Thoracic aorta (tissue), 2 donors: ENCODE measurements around the gene KLF8. TPM values are rescaled to one million over a fixed set of nuclear protein-coding genes. Genes with fewer than 3 reads are reported as not detected.

ENCODE experiments used
- ATAC-seq: fragments of 150-250 bp; one replicate; pipeline ENCODE4 v1.8.0; 2017; ENCODE audit warnings: low read depth; ENCODE audit not compliant: insufficient number of reproducible peaks, low FRiP score
- DNase-seq: peaks from one replicate; pipeline ENCODE4 v3.0.0-alpha.2; 2020; ENCODE audit warnings: low spot score
- H3K27ac ChIP-seq, 2 donors: fragments of 200-600 bp; sonication (generic); 1 replicate in 1 of 2; 2 replicates in 1 of 2; pipeline ENCODE4 v1.5.1; 2016; ENCODE audit warnings: mild to moderate bottlenecking in 2 of 2, moderate library complexity in 2 of 2
- H3K27me3 ChIP-seq: fragments of 200-600 bp; sonication (generic); replicated peaks from 2 replicates; pipeline ENCODE4 v1.6.0; 2016; ENCODE audit warnings: mild to moderate bottlenecking; ENCODE audit not compliant: insufficient read depth
- H3K36me3 ChIP-seq: fragments of 200-600 bp; sonication (generic); one replicate; pipeline ENCODE4 v1.5.1; 2016
- H3K4me1 ChIP-seq, 2 donors: fragments of 200-600 bp; sonication (generic); 1 replicate in 1 of 2; 2 replicates in 1 of 2; pipeline versions ENCODE4 v1.5.1 to v1.6.0; 2016; ENCODE audit warnings: low read depth in 2 of 2, mild to moderate bottlenecking in 1 of 2; ENCODE audit not compliant: control insufficient read depth in 1 of 2
- H3K4me3 ChIP-seq: fragments of 200-600 bp; sonication (generic); 2 replicates; pipeline ENCODE4 v1.5.1; 2016; ENCODE audit warnings: mild to moderate bottlenecking
- H3K9me3 ChIP-seq: fragments of 200-600 bp; sonication (generic); 2 replicates; pipeline ENCODE4 v1.5.1; 2016
- total RNA-seq, 2 donors: library from RNA; depleted of rRNA; stranded (reverse); fragments of >200 nt; gene quantifications; one replicate each; pipeline versions ENCODE4 v1.1.0 to v1.2.3, GENCODE V29; 2016
- TF ChIP-seq, protein P1 (sequence below): fragments of 200-600 bp; sonication (generic); IDR thresholded peaks from one replicate; pipeline ENCODE4 v1.5.1; 2019; ENCODE audit warnings: antibody characterized with exemption

The KLF8 gene
- total RNA-seq, 2 donors from 2014 or later, result 16.4 to 17.2 TPM

GRCh38 chrX:56314334-56314733 lies 82.2 kb downstream of the KLF8 start:
- no peaks in the 10 kb centered on the region for H3K4me1 ChIP-seq
- no peaks in the 10 kb centered on the region for H3K36me3 ChIP-seq
- H3K4me3 ChIP-seq, result no peak overlapping the region
- H3K27ac ChIP-seq, result no peak overlapping the region
- H3K27me3 ChIP-seq, result no peaks in the 10 kb centered on the region
- ATAC-seq (no peak), DNase-seq (no peak)
- H3K9me3 ChIP-seq, result no peaks in the 10 kb centered on the region
- TF ChIP-seq, protein P1, sequence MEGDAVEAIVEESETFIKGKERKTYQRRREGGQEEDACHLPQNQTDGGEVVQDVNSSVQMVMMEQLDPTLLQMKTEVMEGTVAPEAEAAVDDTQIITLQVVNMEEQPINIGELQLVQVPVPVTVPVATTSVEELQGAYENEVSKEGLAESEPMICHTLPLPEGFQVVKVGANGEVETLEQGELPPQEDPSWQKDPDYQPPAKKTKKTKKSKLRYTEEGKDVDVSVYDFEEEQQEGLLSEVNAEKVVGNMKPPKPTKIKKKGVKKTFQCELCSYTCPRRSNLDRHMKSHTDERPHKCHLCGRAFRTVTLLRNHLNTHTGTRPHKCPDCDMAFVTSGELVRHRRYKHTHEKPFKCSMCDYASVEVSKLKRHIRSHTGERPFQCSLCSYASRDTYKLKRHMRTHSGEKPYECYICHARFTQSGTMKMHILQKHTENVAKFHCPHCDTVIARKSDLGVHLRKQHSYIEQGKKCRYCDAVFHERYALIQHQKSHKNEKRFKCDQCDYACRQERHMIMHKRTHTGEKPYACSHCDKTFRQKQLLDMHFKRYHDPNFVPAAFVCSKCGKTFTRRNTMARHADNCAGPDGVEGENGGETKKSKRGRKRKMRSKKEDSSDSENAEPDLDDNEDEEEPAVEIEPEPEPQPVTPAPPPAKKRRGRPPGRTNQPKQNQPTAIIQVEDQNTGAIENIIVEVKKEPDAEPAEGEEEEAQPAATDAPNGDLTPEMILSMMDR, result no peak

DNA sequence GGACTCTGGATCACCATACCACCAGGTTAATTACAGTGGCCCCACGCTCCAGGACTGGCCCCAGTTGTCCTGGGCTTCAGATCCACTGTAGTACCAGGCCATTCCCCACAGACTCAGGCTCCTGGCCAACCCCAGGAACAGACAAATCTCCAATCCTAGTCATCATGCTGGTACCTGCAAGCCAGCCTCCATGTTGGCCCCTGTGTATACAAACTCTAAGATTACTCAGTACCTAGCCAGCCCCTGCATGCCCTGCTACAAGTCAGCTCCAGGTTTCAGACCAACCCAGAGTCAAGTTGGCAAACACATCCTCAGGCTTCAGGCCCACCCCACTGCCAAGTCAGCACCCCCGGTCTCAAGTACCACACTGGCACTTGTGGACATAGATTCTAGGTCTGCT lies 85.9 kb downstream of the KLF8 start:
- Histone ChIP-seq H3K36me3 (no peaks in the 10 kb centered on the region), H3K27ac (no peak overlapping the region), H3K27me3 (no peaks in the 10 kb centered on the region), H3K4me1 (no peaks in the 10 kb centered on the region), H3K9me3 (no peaks in the 10 kb centered on the region), H3K4me3 (no peak overlapping the region)
- no peak for ATAC-seq
- no peak for DNase-seq
- TF ChIP-seq, protein P1, result no peak

- Histone ChIP-seq H3K4me1 (no peaks in the 10 kb centered on the region), H3K27me3 (no peaks in the 10 kb centered on the region), H3K9me3 (no peaks in the 10 kb centered on the region), H3K36me3 (no peaks in the 10 kb centered on the region), H3K27ac (no peak overlapping the region), H3K4me3 (no peak overlapping the region)
- DNase-seq (no peak), ATAC-seq (no peak)
- TF ChIP-seq, protein P1, result no peak
Measured at GRCh38 chrX:56319165-56319564, 87.0 kb downstream of the KLF8 start.
